K562 (cell line): Measurements from ENCODE around the gene FGGY. TPM values are rescaled to one million over a fixed set of nuclear protein-coding genes. Genes with fewer than 3 reads are reported as not detected.

Experiments
- ATAC-seq: fragments of 200-7000 bp; cut with Tn5 transposase; 3 replicates; pipeline ENCODE4 v1.9.1; 2020; ENCODE audit warnings: moderate library complexity
- BruUV-seq: library from RNA; stranded (reverse); fragments of 400-500 nt; replicated peaks from 2 replicates; lab custom pipeline; 2021; lab: Mats Ljungman, UMichigan
- CTCF ChIA-PET: fragments of 300-600 bp; formaldehyde crosslinking; extraction: SDS; loops from one replicate; lab custom pipeline; 2021; ENCODE audit warnings: low intra/inter-chr PET ratio; lab: Yijun Ruan, JAX
- POLR2A ChIA-PET: fragments of 300-600, 350-650 bp; sonication (Branson Sonifier 250); formaldehyde crosslinking; extraction: SDS; loops from one replicate; lab custom pipeline; 2021; ENCODE audit warnings: antibody characterized with exemption, inconsistent platforms; lab: Yijun Ruan, JAX
- DNase-seq, 4 experiments: peaks; one replicate each; pipeline versions ENCODE4 v3.0.0 to v3.0.0-alpha.2; 2011 to 2018; ENCODE audit warnings: low spot score in 3 of 4, mixed read lengths in 3 of 4; ENCODE audit errors: extremely low read depth in 1 of 4
- FAIRE-seq: peaks from 2 replicates; lab custom pipeline; 2011; peaks lifted over from hg19 to GRCh38; lab: Jason Lieb, UNC
- H2AFZ ChIP-seq: 2 replicates; pipeline ENCODE4 v1.6.0; 2011; ENCODE audit warnings: low read depth, low read length, control low read depth, inconsistent platforms
- H3K27ac ChIP-seq: fragments of 200-600 bp; 3 replicates; pipeline ENCODE4 v1.8.0; 2011; ENCODE audit warnings: low read depth, mild to moderate bottlenecking, control low read depth, inconsistent platforms, low read length, moderate library complexity, mixed read lengths; ENCODE audit errors: extremely low read depth
- H3K27me3 ChIP-seq, 2 experiments: fragments of 300-600 bp in 1 of 2; 2 replicates in 1 of 2; 3 replicates in 1 of 2; pipeline versions ENCODE4 v1.6.0 to v1.8.0; 2011; ENCODE audit warnings: inconsistent platforms in 2 of 2, low read length in 2 of 2, mild to moderate bottlenecking in 1 of 2, mixed read lengths in 1 of 2, moderate library complexity in 1 of 2; ENCODE audit not compliant: control insufficient read depth in 2 of 2, insufficient read depth in 2 of 2
- H3K36me3 ChIP-seq: fragments of 300-600 bp; 3 replicates; pipeline ENCODE4 v1.8.0; 2011; ENCODE audit warnings: mild to moderate bottlenecking, low read length, inconsistent platforms; ENCODE audit not compliant: control insufficient read depth, insufficient read depth
- H3K4me1 ChIP-seq, 2 experiments: fragments of 200-600 bp in 1 of 2; replicated peaks in 1 of 2; 2 replicates in 1 of 2; 3 replicates in 1 of 2; pipeline versions ENCODE4 v1.5.1 to v1.8.0; 2011; ENCODE audit warnings: inconsistent platforms in 2 of 2, low read length in 2 of 2, mild to moderate bottlenecking in 1 of 2, mixed read lengths in 1 of 2, moderate library complexity in 1 of 2; ENCODE audit not compliant: control insufficient read depth in 2 of 2, insufficient read depth in 2 of 2
- H3K4me2 ChIP-seq: 2 replicates; pipeline ENCODE4 v1.6.1; 2011; ENCODE audit warnings: low read length, control low read depth, inconsistent platforms, mixed read lengths; ENCODE audit not compliant: insufficient read depth
- H3K4me3 ChIP-seq: fragments of 200-600 bp; sonication (generic), shearing (Covaris generic); 2 replicates; pipeline ENCODE4 v1.5.1; 2016; ENCODE audit warnings: control low read depth, inconsistent platforms
- H3K79me2 ChIP-seq: fragments of 200-600 bp; 3 replicates; pipeline ENCODE4 v1.8.0; 2011; ENCODE audit warnings: low read length, inconsistent platforms; ENCODE audit not compliant: control insufficient read depth, insufficient read depth
- H3K9ac ChIP-seq, 2 experiments: 2 replicates each; pipeline versions ENCODE4 v1.6.0 to v1.6.1; 2011; ENCODE audit warnings: low read depth in 2 of 2, low read length in 2 of 2, control low read depth in 1 of 2, inconsistent platforms in 1 of 2, mild to moderate bottlenecking in 1 of 2, mixed read lengths in 1 of 2; ENCODE audit not compliant: insufficient read depth in 1 of 2
- H3K9me1 ChIP-seq: one replicate; pipeline ENCODE4 v1.6.0; 2011; ENCODE audit warnings: inconsistent platforms, mild to moderate bottlenecking, low read length, moderate library complexity; ENCODE audit not compliant: control insufficient read depth, insufficient read depth
- H3K9me3 ChIP-seq: replicated peaks from 2 replicates; pipeline ENCODE4 v1.5.1; 2011; ENCODE audit warnings: low read depth, low read length, inconsistent platforms; ENCODE audit not compliant: control insufficient read depth, insufficient read depth
- H4K20me1 ChIP-seq: replicated peaks from 2 replicates; pipeline ENCODE4 v1.6.1; 2011; ENCODE audit warnings: low read length, inconsistent platforms, mixed read lengths; ENCODE audit not compliant: control insufficient read depth, insufficient read depth
- E2F6 ChIP-seq, 2 experiments: IDR thresholded peaks; 2 replicates each; pipeline ENCODE4 v1.6.1; 2011; ENCODE audit warnings: borderline replicate concordance in 1 of 2, control low read depth in 1 of 2, low read depth in 1 of 2, low read length in 1 of 2, mild to moderate bottlenecking in 1 of 2, mixed read lengths in 1 of 2, moderate library complexity in 1 of 2; ENCODE audit not compliant: insufficient read depth in 1 of 2, insufficient read length in 1 of 2, poor library complexity in 1 of 2, severe bottlenecking in 1 of 2; ENCODE audit errors: extremely low read depth in 1 of 2
- ELK1 ChIP-seq: sonication (generic); formaldehyde crosslinking; IDR thresholded peaks from 2 replicates; pipeline ENCODE4 v1.8.1; 2022; ENCODE audit warnings: missing genetic modification reagents
- MITF ChIP-seq: IDR thresholded peaks from 2 replicates; pipeline ENCODE4 v1.6.1; 2014; ENCODE audit warnings: antibody characterized with exemption
- NFE2L1 ChIP-seq: fragments of 450-650 bp; IDR thresholded peaks from 2 replicates; pipeline ENCODE4 v1.6.1; 2016; ENCODE audit warnings: missing genetic modification characterization, low read depth, mild to moderate bottlenecking, missing compliant biosample characterization, moderate library complexity, borderline replicate concordance
- RNF219 ChIP-seq: fragments of 250-450 bp; sonication (Bioruptor Pico); IDR thresholded peaks from 2 replicates; pipeline ENCODE4 v1.5.0; 2022; ENCODE audit warnings: mild to moderate bottlenecking
- ZBTB49 ChIP-seq: sonication (generic); formaldehyde crosslinking; IDR thresholded peaks from 2 replicates; pipeline ENCODE4 v1.8.0; 2022; ENCODE audit warnings: missing genetic modification reagents, mild to moderate bottlenecking, borderline replicate concordance
- ZBTB5 ChIP-seq: fragments of 450-650 bp; IDR thresholded peaks from 2 replicates; pipeline ENCODE4 v1.6.1; 2017; ENCODE audit warnings: antibody characterized with exemption
- ZNF263 ChIP-seq: sonication (generic); formaldehyde crosslinking; IDR thresholded peaks from 2 replicates; pipeline ENCODE4 v1.8.0; 2022; ENCODE audit warnings: mild to moderate bottlenecking, missing genetic modification reagents, borderline replicate concordance
- ZNF41 ChIP-seq: fragments of 250-450 bp; sonication (Bioruptor Pico); conservative IDR thresholded peaks from 2 replicates; pipeline ENCODE4 v1.4.0; 2020; ENCODE audit warnings: mild to moderate bottlenecking
- ZNF436 ChIP-seq: fragments of 250-450, 450-650 bp; sonication (Bioruptor Pico); formaldehyde crosslinking; IDR thresholded peaks from 2 replicates; pipeline ENCODE4 v1.7.0; 2020; ENCODE audit warnings: mild to moderate bottlenecking
- WGBS: fragments of 100-300 bp; shearing (Covaris generic); methylation state at CpG from one replicate; pipeline ENCODE4 v1.1.6; 2016; ENCODE audit warnings: low coverage, mixed read lengths; ENCODE audit not compliant: insufficient coverage; ENCODE audit errors: missing lambda C conversion rate; 5-methylcytosine and 5-hydroxymethylcytosine counted together
- in situ Hi-C: fragments of 300-500 bp; cut with MboI; formaldehyde crosslinking; loops from 4 replicates; pipeline ENCODE4 v1.15.0; 2018; ENCODE audit warnings: inconsistent platforms, mixed read lengths
- intact Hi-C: fragments of 100-400 bp; cut with micrococcal nuclease; formaldehyde crosslinking; loops from 2 replicates; pipeline ENCODE4 v1.14.2; 2022
- polyA plus RNA-seq, 8 experiments: library from polyadenylated mRNA; depleted of rRNA in 4 of 8; stranded (reverse) in 5 of 8; unstranded in 3 of 8; fragments of >200 nt; fragmentation: Nextera tagmentation in 2 of 8; fragmentation: Illumina TruSeq in 1 of 8; extraction: Ambion mirVana in 2 of 8; extraction: Trizol in 1 of 8; gene quantifications; 2 replicates each; pipeline versions ENCODE4 v1.2.1 to v1.2.3, GENCODE V29; 2011 to 2014; ENCODE audit warnings: inconsistent platforms in 1 of 8, missing spikeins in 1 of 8
- total RNA-seq, 7 experiments: library from RNA; depleted of rRNA in 6 of 7; stranded (reverse); fragments of >200 nt in 6 of 7; fragmentation: Illumina TruSeq in 2 of 7; extraction: Trizol in 2 of 7; gene quantifications; 2 replicates each; pipeline versions ENCODE4 v1.2.1 to v1.2.3, GENCODE V29; 2011 to 2021; ENCODE audit warnings: low replicate concordance in 1 of 7

The FGGY gene
- total and polyA plus RNA-seq, 9 of the 15 experiments (the other 6 are each of a cell fraction or from before 2014, with no cell fraction given), result 9.7 to 19.2 (median 12.6) TPM

- ChIA-PET POLR2A (interaction anchor here (0.6 kb wide), 1 partner anchor 672 kb away, joined by 3 read pairs; no protein-coding TSS in a partner anchor), CTCF (no interaction called here)
- H3K4me1 ChIP-seq, result no peaks in the 10 kb centered on the region; a peak in 1 of 5 replicates
- intact Hi-C loops (no loop called here), in situ Hi-C loops (no loop called here)
- WGBS, result 4% methylated on average over 2 of the region's 2 CpGs
- ATAC-seq, result no peak
- H3K36me3 ChIP-seq, result no peaks in the 10 kb centered on the region
- no peak overlapping the region for H3K27ac ChIP-seq
- no peaks in the 10 kb centered on the region for H3K79me2 ChIP-seq
- FAIRE-seq, result no peak
- H2AFZ ChIP-seq, result no peak overlapping the region
- TF ChIP-seq ZNF263 (CRISPR knock-in tag), result no peak
- TF ChIP-seq ZBTB5, result no peak
- TF ChIP-seq RNF219, result no peak
- TF ChIP-seq ZNF436 (CRISPR knock-in tag), result no peak
- no peak for TF ChIP-seq NFE2L1 (tag)
- no peak for TF ChIP-seq ELK1 (CRISPR knock-in tag)
- no peak for TF ChIP-seq E2F6 (IDR thresholded peaks at IDR 0.05; ENCODE audit: borderline replicate concordance in 1 of 2, extremely low read depth in 1 of 2, insufficient read depth in 1 of 2, insufficient read length in 1 of 2, low read depth in 1 of 2, low read length in 1 of 2, poor library complexity in 1 of 2, severe bottlenecking in 1 of 2)
- no peak for TF ChIP-seq ZNF41 (CRISPR knock-in tag)
- TF ChIP-seq MITF, result no peak
- TF ChIP-seq ZBTB49, result no peak
- no peaks in the 10 kb centered on the region for H3K9me1 ChIP-seq
- H3K9me3 ChIP-seq, result no peaks in the 10 kb centered on the region
- no peaks in the 10 kb centered on the region for H3K27me3 ChIP-seq
- H3K9ac ChIP-seq, result no peak overlapping the region
- no peak overlapping the region for H3K4me3 ChIP-seq
- H4K20me1 ChIP-seq, result no peaks in the 10 kb centered on the region
- H3K4me2 ChIP-seq, result no peak overlapping the region
- BruUV-seq, result no TSS peak
- no peak for DNase-seq
Observed at GRCh38 chr1:59738591-59739015, 441.7 kb downstream of the FGGY start.
